ENCODE data around the gene TESK2. TPM values are rescaled to one million over a fixed set of nuclear protein-coding genes. Genes with fewer than 3 reads are reported as not detected.

The TESK2 gene
- total RNA-seq, 4 donors from 2014 or later, result 2.8 to 10.7 (median 6.5) TPM

DNA sequence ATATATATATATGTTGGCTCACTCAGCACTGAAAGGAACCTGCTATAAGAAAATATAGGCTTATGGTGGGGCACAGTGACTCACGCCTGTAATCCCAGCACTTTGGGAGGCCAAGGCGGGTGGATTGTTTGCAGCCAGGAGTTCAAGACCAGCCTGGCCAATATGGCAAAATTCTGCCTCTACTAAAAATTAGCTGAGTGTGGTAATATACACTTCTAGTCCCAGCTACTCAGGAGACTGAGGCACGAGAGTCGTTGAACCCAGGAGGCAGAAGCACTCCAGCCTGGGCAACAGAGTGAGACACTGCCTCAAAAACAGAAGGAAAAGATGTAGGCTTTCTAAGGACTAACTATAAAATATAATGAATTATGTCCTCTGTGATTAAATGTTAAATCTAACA is 136.1 kb downstream of the TESK2 start:
- TF ChIP-seq, protein P1, sequence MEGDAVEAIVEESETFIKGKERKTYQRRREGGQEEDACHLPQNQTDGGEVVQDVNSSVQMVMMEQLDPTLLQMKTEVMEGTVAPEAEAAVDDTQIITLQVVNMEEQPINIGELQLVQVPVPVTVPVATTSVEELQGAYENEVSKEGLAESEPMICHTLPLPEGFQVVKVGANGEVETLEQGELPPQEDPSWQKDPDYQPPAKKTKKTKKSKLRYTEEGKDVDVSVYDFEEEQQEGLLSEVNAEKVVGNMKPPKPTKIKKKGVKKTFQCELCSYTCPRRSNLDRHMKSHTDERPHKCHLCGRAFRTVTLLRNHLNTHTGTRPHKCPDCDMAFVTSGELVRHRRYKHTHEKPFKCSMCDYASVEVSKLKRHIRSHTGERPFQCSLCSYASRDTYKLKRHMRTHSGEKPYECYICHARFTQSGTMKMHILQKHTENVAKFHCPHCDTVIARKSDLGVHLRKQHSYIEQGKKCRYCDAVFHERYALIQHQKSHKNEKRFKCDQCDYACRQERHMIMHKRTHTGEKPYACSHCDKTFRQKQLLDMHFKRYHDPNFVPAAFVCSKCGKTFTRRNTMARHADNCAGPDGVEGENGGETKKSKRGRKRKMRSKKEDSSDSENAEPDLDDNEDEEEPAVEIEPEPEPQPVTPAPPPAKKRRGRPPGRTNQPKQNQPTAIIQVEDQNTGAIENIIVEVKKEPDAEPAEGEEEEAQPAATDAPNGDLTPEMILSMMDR (IDR thresholded peaks at IDR 0.05; ENCODE audit: low read depth), result no peak

DNA sequence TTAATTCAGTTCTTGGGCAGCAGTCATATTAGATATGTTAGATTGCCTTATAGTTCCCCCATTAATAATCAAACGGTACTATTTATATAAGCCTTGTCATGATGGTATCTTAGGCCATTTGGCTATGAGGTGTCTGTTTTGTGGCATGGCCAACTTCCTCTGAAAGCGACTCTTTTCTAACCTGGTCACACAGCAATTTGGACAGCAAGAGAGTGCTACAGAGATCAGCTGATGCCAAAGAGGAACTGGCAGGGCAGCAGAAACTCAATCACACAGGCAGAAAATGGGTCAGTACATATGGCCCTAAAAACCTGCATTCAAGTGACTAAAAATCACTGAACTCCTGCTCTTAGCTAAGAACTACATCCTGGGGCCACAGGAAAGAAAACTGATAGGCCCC is 137.3 kb downstream of the TESK2 start:
- TF ChIP-seq, protein P1 (IDR thresholded peaks at IDR 0.05; ENCODE audit: low read depth), result no peak

DNA sequence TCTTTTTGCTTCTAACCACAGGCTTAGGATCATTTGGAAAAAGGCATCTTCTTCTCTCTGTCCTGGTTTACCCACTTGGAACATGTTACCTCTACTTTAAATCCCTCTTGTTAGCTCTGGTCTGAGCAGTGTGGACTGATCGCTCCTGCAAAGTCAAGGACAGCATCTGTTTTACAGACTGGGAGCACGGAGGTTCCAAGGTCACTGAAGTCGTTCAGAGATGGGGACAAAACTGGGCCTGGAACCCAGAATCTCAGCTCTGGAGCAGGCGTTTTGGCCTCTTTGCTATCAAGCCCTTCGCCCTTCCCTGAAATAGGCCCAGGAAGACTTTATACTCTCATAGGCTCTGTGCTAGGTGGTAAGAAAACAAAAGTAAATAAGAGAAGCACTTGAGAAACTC is 139.5 kb downstream of the TESK2 start:
- TF ChIP-seq, protein P1 (IDR thresholded peaks at IDR 0.05; ENCODE audit: low read depth), result no peak

DNA sequence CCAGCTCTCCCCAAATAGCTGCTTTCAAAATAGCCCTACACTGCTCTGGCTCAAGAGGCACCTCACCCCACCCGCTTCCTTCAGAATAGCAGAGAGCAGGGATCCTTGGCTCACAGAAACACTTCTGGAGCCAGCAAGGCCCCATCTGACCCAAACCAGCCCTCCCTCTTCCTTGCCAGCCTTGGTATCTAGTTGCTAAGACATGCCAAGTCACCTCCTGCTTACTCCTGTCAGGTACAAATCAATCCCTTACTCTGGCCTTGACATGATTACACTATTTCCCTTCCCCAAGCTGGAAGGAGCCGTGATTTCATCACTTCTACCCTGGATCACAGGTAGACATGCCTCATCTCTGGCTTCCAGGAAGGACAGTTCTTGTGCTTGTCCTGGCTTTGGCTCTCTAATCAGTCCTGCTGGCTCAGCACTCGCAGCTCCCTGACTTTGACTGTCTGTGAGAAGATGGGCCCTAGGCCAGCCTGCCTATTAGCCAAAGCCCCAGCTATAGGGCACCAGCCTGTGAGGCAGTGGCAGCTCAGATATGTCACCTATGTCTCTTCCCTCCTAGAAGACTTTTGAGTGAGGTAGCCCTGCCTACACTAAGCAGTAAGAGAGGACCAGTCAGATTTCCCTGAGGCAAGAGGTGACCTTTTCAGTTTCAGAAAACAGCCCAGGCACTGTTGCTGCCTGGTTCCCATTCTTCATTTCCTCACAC is 141.8 kb downstream of the TESK2 start:
- TF ChIP-seq, protein P1 (IDR thresholded peaks at IDR 0.05; ENCODE audit: low read depth), result no peak

DNA sequence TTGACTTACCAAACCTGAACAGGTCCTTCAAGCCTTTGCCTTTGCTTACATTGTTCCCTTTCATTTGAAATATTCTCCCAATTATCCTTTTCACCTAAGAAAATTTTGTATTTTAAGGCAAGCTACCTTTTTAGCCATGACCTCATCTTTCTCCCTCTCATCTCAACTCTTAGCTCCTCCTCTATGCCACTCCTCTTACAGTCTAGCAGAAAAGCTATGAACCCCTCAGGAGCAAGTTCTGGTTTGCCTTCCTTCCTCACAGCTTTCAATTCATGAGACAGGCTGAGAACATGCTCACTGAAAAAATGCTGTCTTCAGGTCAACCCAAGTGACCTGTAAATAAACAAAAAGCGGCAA is 142.4 kb downstream of the TESK2 start:
- TF ChIP-seq, protein P1 (IDR thresholded peaks at IDR 0.05; ENCODE audit: low read depth), result no peak

DNA sequence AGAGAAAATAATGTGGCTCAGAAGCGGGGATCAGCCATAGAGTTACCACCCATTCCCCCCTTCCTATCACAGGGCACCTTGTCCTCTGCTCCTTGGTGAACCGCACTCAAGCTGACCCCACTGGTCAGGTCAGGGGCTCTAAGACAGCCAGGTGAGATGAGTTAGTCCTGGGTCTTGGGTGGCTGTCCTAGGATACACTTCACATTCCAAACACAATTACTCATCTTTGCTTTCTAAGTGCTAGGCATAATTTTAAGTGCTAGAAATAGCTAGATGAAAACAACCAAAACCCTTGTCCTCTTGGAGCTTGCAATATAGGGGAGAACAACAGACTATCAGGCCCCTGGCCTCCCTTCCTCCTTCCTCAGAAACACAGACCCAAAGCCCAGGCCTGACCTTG is 142.9 kb downstream of the TESK2 start:
- TF ChIP-seq, protein P1 (IDR thresholded peaks at IDR 0.05; ENCODE audit: low read depth), result no peak

DNA sequence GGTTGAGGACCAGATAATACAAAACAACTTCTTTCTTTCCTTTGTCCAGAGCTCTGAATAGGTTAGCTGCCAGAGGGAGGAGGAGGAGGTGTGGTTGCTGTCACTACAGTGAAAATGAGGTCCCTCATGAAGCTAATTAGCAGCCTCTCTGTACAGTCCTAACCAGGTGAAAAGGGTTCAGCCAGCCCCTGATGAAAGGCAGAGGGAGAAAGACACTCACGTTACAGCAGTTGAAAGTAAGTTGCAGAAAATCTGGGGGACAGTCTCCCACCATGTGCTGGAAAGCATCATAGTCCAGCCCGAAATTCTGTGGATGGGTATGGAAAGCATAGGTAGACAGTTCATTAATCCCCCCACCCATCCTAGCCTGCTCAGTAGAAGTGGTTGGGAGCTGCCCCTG is 144.5 kb downstream of the TESK2 start:
- TF ChIP-seq, protein P1 (IDR thresholded peaks at IDR 0.05; ENCODE audit: low read depth), result no peak

All from subcutaneous adipose tissue (tissue), 4 donors.